Astrocyte (in vitro differentiated cells and primary cell): ENCODE measurements around the gene GPATCH2.

Source experiments
- EZH2 ChIP-seq: IDR thresholded peaks from 2 replicates; pipeline ENCODE4 v1.6.1; 2012; ENCODE audit warnings: mild to moderate bottlenecking, low read length, inconsistent platforms; ENCODE audit not compliant: insufficient read depth
- TF ChIP-seq, protein P1 (sequence below): IDR thresholded peaks from 2 replicates; pipeline ENCODE4 v1.5.1; 2011; ENCODE audit warnings: low read depth, mild to moderate bottlenecking, inconsistent platforms, low read length, moderate library complexity; ENCODE audit not compliant: insufficient read depth

DNA sequence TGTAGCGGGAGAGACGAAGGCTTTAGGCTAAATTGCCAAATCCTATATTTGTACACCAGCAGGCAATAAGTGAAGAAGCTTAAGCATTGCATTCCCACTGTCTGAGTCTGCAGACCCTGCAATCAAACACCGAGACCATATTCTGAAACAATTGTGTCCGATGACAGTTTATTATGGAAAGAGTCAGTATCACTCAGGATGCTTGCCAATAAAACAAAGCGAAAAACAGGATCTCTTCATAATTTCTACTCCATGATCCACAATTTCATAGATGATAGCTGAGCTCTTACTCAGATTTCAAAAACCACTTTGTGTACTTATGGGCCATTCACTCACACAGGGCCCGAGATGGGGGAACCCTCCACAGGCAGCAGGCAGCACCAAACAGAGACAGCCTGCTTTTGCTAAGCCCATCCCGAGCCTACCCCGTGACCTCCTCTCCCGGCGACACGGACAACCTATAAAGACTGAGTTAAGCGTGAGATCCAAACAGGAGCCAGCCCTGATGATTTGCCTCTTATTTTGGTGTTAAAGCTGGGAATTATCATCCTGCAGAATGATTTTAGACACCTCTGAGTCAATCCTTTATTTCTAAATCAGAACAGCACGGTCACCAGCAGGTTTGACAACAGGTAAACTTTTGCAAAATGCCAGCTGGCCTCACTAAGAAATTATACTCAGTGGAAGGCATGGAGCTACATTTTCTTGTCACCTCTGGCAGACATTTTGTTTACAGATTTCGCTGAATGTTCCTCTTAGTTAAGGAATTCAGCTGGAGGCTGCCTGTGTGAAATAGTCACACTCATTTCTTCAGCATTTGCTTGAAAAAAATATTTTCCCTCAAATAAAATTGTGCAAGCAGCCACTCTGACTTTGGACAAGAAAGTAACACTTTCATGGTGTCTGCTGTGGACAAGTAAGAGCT, 212.4 kb downstream of the GPATCH2 start:
- TF ChIP-seq, protein P1, sequence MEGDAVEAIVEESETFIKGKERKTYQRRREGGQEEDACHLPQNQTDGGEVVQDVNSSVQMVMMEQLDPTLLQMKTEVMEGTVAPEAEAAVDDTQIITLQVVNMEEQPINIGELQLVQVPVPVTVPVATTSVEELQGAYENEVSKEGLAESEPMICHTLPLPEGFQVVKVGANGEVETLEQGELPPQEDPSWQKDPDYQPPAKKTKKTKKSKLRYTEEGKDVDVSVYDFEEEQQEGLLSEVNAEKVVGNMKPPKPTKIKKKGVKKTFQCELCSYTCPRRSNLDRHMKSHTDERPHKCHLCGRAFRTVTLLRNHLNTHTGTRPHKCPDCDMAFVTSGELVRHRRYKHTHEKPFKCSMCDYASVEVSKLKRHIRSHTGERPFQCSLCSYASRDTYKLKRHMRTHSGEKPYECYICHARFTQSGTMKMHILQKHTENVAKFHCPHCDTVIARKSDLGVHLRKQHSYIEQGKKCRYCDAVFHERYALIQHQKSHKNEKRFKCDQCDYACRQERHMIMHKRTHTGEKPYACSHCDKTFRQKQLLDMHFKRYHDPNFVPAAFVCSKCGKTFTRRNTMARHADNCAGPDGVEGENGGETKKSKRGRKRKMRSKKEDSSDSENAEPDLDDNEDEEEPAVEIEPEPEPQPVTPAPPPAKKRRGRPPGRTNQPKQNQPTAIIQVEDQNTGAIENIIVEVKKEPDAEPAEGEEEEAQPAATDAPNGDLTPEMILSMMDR: no peak
- TF ChIP-seq EZH2: no peak
